ENCODE data around the gene MTRF1L.
A peak's percentile ranks its signal among the peaks of the same experiment; 100 is the strongest.

Gene MTRF1L

GRCh38 chr6:153015094-153015640 is 12.7 kb upstream of the MTRF1L start:
- Histone ChIP-seq H3K9me2 (replicated peaks; ENCODE audit: insufficient read depth, low read length) (no peaks in the 10 kb centered on the region), H2AFZ (ENCODE audit: low read length) (no peak overlapping the region), H3K4me3 (ENCODE audit: low read length) (no peak overlapping the region), H3K4me2 (ENCODE audit: low read depth, low read length) (no peak overlapping the region), H3F3A (ENCODE audit: insufficient read depth, low read length) (no peaks in the 10 kb centered on the region), H4K20me1 (ENCODE audit: insufficient read depth, low read length) (no peaks in the 10 kb centered on the region), H3K9me3 (replicated peaks; ENCODE audit: insufficient read depth, low read length) (no peaks in the 10 kb centered on the region), H3K27ac (ENCODE audit: low read length) (no peak overlapping the region), H3K79me2 (ENCODE audit: low read length) (no peaks in the 10 kb centered on the region), H3K4me1 (ENCODE audit: low read length) (no peaks in the 10 kb centered on the region), H3K9ac (ENCODE audit: low read length) (no peak overlapping the region), H3K36me3 (replicated peaks; ENCODE audit: insufficient read depth, low read length) (no peaks in the 10 kb centered on the region), H3K27me3 (replicated peaks; ENCODE audit: insufficient read depth, low read length) (no peaks in the 10 kb centered on the region)
- TF ChIP-seq EZH2 (optimal IDR thresholded peaks at IDR 0.05; ENCODE audit: low read depth, low read length) (no peak), EZH2phosphoT487 (IDR thresholded peaks at IDR 0.05; ENCODE audit: low read length) (no peak), CTCF (IDR thresholded peaks at IDR 0.05; ENCODE audit: low read length) (no peak)
- DNase-seq: no peak

DNA sequence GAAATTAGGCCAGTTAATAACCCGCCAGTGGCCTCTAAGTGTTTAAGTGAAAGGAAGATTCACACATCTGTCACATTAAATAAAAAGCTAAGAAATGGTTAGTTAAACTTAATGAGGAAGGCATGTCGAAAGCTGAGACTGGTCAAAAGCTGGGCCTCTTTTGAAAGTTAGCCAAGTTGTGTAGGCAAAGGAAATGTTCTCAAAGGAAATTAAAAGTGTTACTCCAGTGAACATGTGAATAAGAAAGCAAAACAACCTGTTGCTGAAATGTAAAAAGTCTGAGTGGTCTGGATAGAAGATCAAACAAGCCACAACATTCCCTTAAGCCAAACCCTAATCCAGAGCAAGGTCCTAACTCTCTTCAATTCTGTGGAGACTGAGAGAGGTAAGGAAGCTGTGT is 10.9 kb upstream of the MTRF1L start:
- H3K27ac ChIP-seq (ENCODE audit: low read length): no peak overlapping the region
- no peaks in the 10 kb centered on the region for H3K9me3 ChIP-seq (replicated peaks; ENCODE audit: insufficient read depth, low read length)
- no peak for DNase-seq
- no peak overlapping the region for H3K4me2 ChIP-seq (ENCODE audit: low read depth, low read length)
- no peaks in the 10 kb centered on the region for H3K4me1 ChIP-seq (ENCODE audit: low read length)
- H3K36me3 ChIP-seq (replicated peaks; ENCODE audit: insufficient read depth, low read length): no peaks in the 10 kb centered on the region
- H3K79me2 ChIP-seq (ENCODE audit: low read length): no peaks in the 10 kb centered on the region
- H3K27me3 ChIP-seq (replicated peaks; ENCODE audit: insufficient read depth, low read length): no peaks in the 10 kb centered on the region
- H3F3A ChIP-seq (ENCODE audit: insufficient read depth, low read length): no peaks in the 10 kb centered on the region
- H3K4me3 ChIP-seq (ENCODE audit: low read length): no peak overlapping the region
- H3K9me2 ChIP-seq (replicated peaks; ENCODE audit: insufficient read depth, low read length): no peaks in the 10 kb centered on the region
- H2AFZ ChIP-seq (ENCODE audit: low read length): no peak overlapping the region
- TF ChIP-seq CTCF (IDR thresholded peaks at IDR 0.05; ENCODE audit: low read length): no peak
- no peak for TF ChIP-seq EZH2 (optimal IDR thresholded peaks at IDR 0.05; ENCODE audit: low read depth, low read length)
- TF ChIP-seq EZH2phosphoT487 (IDR thresholded peaks at IDR 0.05; ENCODE audit: low read length): no peak
- H4K20me1 ChIP-seq (ENCODE audit: insufficient read depth, low read length): no peaks in the 10 kb centered on the region
- no peak overlapping the region for H3K9ac ChIP-seq (ENCODE audit: low read length)

DNA sequence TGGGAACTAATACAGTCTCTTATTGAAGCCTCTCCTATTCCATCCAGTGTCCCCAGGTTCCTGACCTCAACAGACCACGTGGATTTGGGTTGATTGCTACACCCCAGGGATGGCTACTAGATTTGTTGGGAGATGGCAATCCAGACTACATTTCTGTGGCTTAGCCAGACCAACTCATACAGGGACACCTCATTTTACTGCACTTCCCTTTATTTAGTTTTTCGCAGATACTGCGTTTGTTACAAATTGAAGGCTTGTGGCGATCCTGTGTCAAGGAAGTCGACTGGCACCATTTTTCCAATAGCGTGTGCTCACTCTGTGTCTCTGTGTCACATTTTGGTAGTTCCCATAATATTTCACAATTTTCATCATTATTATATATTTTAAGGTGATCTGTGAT is 10.3 kb upstream of the MTRF1L start:
- TF ChIP-seq EZH2 (optimal IDR thresholded peaks at IDR 0.05; ENCODE audit: low read depth, low read length) (no peak), EZH2phosphoT487 (IDR thresholded peaks at IDR 0.05; ENCODE audit: low read length) (no peak)
- Histone ChIP-seq H3K9ac (ENCODE audit: low read length) (no peak overlapping the region), H3K4me1 (ENCODE audit: low read length) (no peaks in the 10 kb centered on the region), H3K79me2 (ENCODE audit: low read length) (no peaks in the 10 kb centered on the region), H3F3A (ENCODE audit: insufficient read depth, low read length) (no peaks in the 10 kb centered on the region), H3K9me3 (replicated peaks; ENCODE audit: insufficient read depth, low read length) (no peaks in the 10 kb centered on the region), H3K4me2 (ENCODE audit: low read depth, low read length) (no peak overlapping the region), H3K36me3 (replicated peaks; ENCODE audit: insufficient read depth, low read length) (no peaks in the 10 kb centered on the region), H3K27me3 (replicated peaks; ENCODE audit: insufficient read depth, low read length) (no peaks in the 10 kb centered on the region), H3K4me3 (ENCODE audit: low read length) (no peak overlapping the region), H3K27ac (ENCODE audit: low read length) (no peak overlapping the region), H4K20me1 (ENCODE audit: insufficient read depth, low read length) (no peaks in the 10 kb centered on the region), H3K9me2 (replicated peaks; ENCODE audit: insufficient read depth, low read length) (no peaks in the 10 kb centered on the region), H2AFZ (ENCODE audit: low read length) (no peak overlapping the region)
- no peak for DNase-seq

- Histone ChIP-seq H3K79me2 (ENCODE audit: low read length) (peaks cover 41% of the 10 kb centered on the region), H3K9me3 (replicated peaks; ENCODE audit: insufficient read depth, low read length) (no peaks in the 10 kb centered on the region), H3K4me1 (ENCODE audit: low read length) (no peaks in the 10 kb centered on the region; the same call in 1 of the 2 replicates), H3K4me2 (ENCODE audit: low read depth, low read length) (peak overlapping the region; percentile 60), H3K36me3 (replicated peaks; ENCODE audit: insufficient read depth, low read length) (no peaks in the 10 kb centered on the region), H3F3A (ENCODE audit: insufficient read depth, low read length) (0 out of 2 replicates have a peak, but pooled peaks cover 3% of the 10 kb centered on the region), H3K9me2 (replicated peaks; ENCODE audit: insufficient read depth, low read length) (no peaks in the 10 kb centered on the region), H2AFZ (ENCODE audit: low read length) (0 out of 2 replicates have a peak overlapping the region, but pooled peaks have one; percentile 48), H3K9ac (ENCODE audit: low read length) (peak overlapping the region; percentile 68; the same call in 1 of the 2 replicates), H3K27me3 (replicated peaks; ENCODE audit: insufficient read depth, low read length) (no peaks in the 10 kb centered on the region), H4K20me1 (ENCODE audit: insufficient read depth, low read length) (no peaks in the 10 kb centered on the region), H3K27ac (ENCODE audit: low read length) (peak overlapping the region; percentile 44; the same call in 1 of the 2 replicates), H3K4me3 (ENCODE audit: low read length) (peak overlapping the region; percentile 83)
- no peak for TF ChIP-seq CTCF (IDR thresholded peaks at IDR 0.05; ENCODE audit: low read length)
- TF ChIP-seq EZH2 (optimal IDR thresholded peaks at IDR 0.05; ENCODE audit: low read depth, low read length): no peak
- no peak for TF ChIP-seq EZH2phosphoT487 (IDR thresholded peaks at IDR 0.05; ENCODE audit: low read length)
- DNase-seq: no peak
These were observed 819 bp upstream of the MTRF1L start for GRCh38 chr6:153003366-153003690.
